ENCODE data around the gene MAP1B.

Gene MAP1B

GRCh38 chr5:72248410-72248981 lies 141.2 kb downstream of the MAP1B start:
- FAIRE-seq (peak; percentile 68), DNase-seq (ENCODE audit: insufficient read length, low spot score) (peak; percentile 24)
- no peak for TF ChIP-seq POLR2A (IDR thresholded peaks at IDR 0.05; ENCODE audit: low read depth, low read length)

GRCh38 chr5:72251386-72251785 lies 144.1 kb downstream of the MAP1B start:
- DNase-seq (ENCODE audit: insufficient read length, low spot score): no peak
- FAIRE-seq: no peak
- no peak for TF ChIP-seq POLR2A (IDR thresholded peaks at IDR 0.05; ENCODE audit: low read depth, low read length)

- no peak for TF ChIP-seq POLR2A (IDR thresholded peaks at IDR 0.05; ENCODE audit: low read depth, low read length)
- FAIRE-seq (no peak), DNase-seq (ENCODE audit: insufficient read length, low spot score) (no peak)
These were observed 144.7 kb downstream of the MAP1B start for GRCh38 chr5:72252008-72252407.

GRCh38 chr5:72252574-72253155 lies 145.4 kb downstream of the MAP1B start:
- FAIRE-seq (no peak), DNase-seq (ENCODE audit: insufficient read length, low spot score) (no peak)
- no peak for TF ChIP-seq POLR2A (IDR thresholded peaks at IDR 0.05; ENCODE audit: low read depth, low read length)

- DNase-seq (ENCODE audit: insufficient read length, low spot score): no peak
- no peak for FAIRE-seq
- no peak for TF ChIP-seq POLR2A (IDR thresholded peaks at IDR 0.05; ENCODE audit: low read depth, low read length)
These were observed 148.0 kb downstream of the MAP1B start for GRCh38 chr5:72255237-72255636.

- no peak for FAIRE-seq
- no peak for DNase-seq (ENCODE audit: insufficient read length, low spot score)
- TF ChIP-seq POLR2A (IDR thresholded peaks at IDR 0.05; ENCODE audit: low read depth, low read length): no peak
These were observed 148.4 kb downstream of the MAP1B start for GRCh38 chr5:72255670-72256069.

- no peak for TF ChIP-seq POLR2A (IDR thresholded peaks at IDR 0.05; ENCODE audit: low read depth, low read length)
- peak; percentile 50 for FAIRE-seq
- DNase-seq (ENCODE audit: insufficient read length, low spot score): no peak
These were observed 149.3 kb downstream of the MAP1B start for GRCh38 chr5:72256536-72256935.
